22Rv1 (cell line): ENCODE data around the gene TRIM28.

ENCODE experiments used
- ZFX ChIP-seq: fragments of 450-650 bp; IDR thresholded peaks from 2 replicates; pipeline ENCODE4 v1.6.1; 2017; ENCODE audit warnings: antibody characterized with exemption, borderline replicate concordance
- TF ChIP-seq, protein P1 (sequence below): fragments of 450-650 bp; IDR thresholded peaks from 2 replicates; pipeline ENCODE4 v1.5.1; 2017; ENCODE audit warnings: mild to moderate bottlenecking

GRCh38 chr19:58584498-58585441, 40.9 kb downstream of the TRIM28 start:
- TF ChIP-seq, protein P1, sequence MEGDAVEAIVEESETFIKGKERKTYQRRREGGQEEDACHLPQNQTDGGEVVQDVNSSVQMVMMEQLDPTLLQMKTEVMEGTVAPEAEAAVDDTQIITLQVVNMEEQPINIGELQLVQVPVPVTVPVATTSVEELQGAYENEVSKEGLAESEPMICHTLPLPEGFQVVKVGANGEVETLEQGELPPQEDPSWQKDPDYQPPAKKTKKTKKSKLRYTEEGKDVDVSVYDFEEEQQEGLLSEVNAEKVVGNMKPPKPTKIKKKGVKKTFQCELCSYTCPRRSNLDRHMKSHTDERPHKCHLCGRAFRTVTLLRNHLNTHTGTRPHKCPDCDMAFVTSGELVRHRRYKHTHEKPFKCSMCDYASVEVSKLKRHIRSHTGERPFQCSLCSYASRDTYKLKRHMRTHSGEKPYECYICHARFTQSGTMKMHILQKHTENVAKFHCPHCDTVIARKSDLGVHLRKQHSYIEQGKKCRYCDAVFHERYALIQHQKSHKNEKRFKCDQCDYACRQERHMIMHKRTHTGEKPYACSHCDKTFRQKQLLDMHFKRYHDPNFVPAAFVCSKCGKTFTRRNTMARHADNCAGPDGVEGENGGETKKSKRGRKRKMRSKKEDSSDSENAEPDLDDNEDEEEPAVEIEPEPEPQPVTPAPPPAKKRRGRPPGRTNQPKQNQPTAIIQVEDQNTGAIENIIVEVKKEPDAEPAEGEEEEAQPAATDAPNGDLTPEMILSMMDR, result no peak
- no peak for TF ChIP-seq ZFX
